CD8-positive, alpha-beta memory T cell (primary cell): Measurements from ENCODE around the gene ARMS2. TPM values are rescaled to one million over a fixed set of nuclear protein-coding genes. Genes with fewer than 3 reads are reported as not detected.

Experiments used
- CTCF ChIA-PET: fragments of 350-600 bp; sonication (Branson Sonifier 250); formaldehyde crosslinking; loops from one replicate; lab custom pipeline; 2021; ENCODE audit warnings: antibody characterized with exemption; lab: Charles Lee
- POLR2A ChIA-PET: fragments of 350-600 bp; sonication (Branson Sonifier 250); formaldehyde crosslinking; loops from one replicate; lab custom pipeline; 2021; ENCODE audit warnings: antibody characterized with exemption; lab: Charles Lee
- DNase-seq, 5 donors: peaks; one replicate each; pipeline versions ENCODE4 v3.0.0 to v3.0.0-alpha.2; 2020 to 2022; ENCODE audit warnings: mixed read lengths in 1 of 5
- H3K27ac ChIP-seq: one replicate; pipeline ENCODE4 v1.7.0; 2013; ENCODE audit warnings: low read depth, mild to moderate bottlenecking, low read length, moderate library complexity
- H3K27me3 ChIP-seq: 2 replicates; pipeline ENCODE4 v1.7.0; 2013; ENCODE audit warnings: low read length, mild to moderate bottlenecking; ENCODE audit not compliant: insufficient read depth, poor library complexity, severe bottlenecking
- H3K36me3 ChIP-seq: 2 replicates; pipeline ENCODE4 v1.7.0; 2013; ENCODE audit warnings: mild to moderate bottlenecking, low read length, moderate library complexity; ENCODE audit not compliant: insufficient read depth
- H3K4me1 ChIP-seq: 2 replicates; pipeline ENCODE4 v1.7.0; 2013; ENCODE audit warnings: mild to moderate bottlenecking, low read length, moderate library complexity; ENCODE audit not compliant: insufficient read depth
- H3K4me3 ChIP-seq: 2 replicates; pipeline ENCODE4 v1.7.0; 2013; ENCODE audit warnings: mild to moderate bottlenecking, low read length
- H3K9me3 ChIP-seq: 2 replicates; pipeline ENCODE4 v1.7.0; 2013; ENCODE audit warnings: mild to moderate bottlenecking, low read length
- H3K27ac Mint-ChIP-seq, 8 donors: one replicate each; pipeline ENCODE4 v1.8.0; 2020 to 2021; ENCODE audit warnings: mixed read lengths in 8 of 8, mild to moderate bottlenecking in 6 of 8, inconsistent platforms in 3 of 8, moderate library complexity in 3 of 8
- H3K27me3 Mint-ChIP-seq, 2 donors: one replicate each; pipeline ENCODE4 v1.8.0; 2020 to 2021; ENCODE audit warnings: mixed read lengths in 2 of 2, mild to moderate bottlenecking in 1 of 2, moderate library complexity in 1 of 2
- H3K36me3 Mint-ChIP-seq, 3 donors: one replicate each; pipeline ENCODE4 v1.8.0; 2020 to 2021; ENCODE audit warnings: mixed read lengths in 3 of 3, inconsistent platforms in 1 of 3, mild to moderate bottlenecking in 1 of 3
- H3K4me1 Mint-ChIP-seq, 3 donors: one replicate each; pipeline ENCODE4 v1.8.0; 2020 to 2021; ENCODE audit warnings: mixed read lengths in 3 of 3, inconsistent platforms in 1 of 3, mild to moderate bottlenecking in 1 of 3
- H3K4me3 Mint-ChIP-seq, 7 donors: one replicate each; pipeline ENCODE4 v1.8.0; 2020 to 2021; ENCODE audit warnings: mixed read lengths in 7 of 7, mild to moderate bottlenecking in 6 of 7, moderate library complexity in 4 of 7, inconsistent platforms in 2 of 7
- H3K9me3 Mint-ChIP-seq, 5 donors: one replicate each; pipeline ENCODE4 v1.8.0; 2020 to 2022; ENCODE audit warnings: mixed read lengths in 5 of 5, mild to moderate bottlenecking in 3 of 5, moderate library complexity in 2 of 5, inconsistent platforms in 1 of 5
- polyA plus RNA-seq: library from polyadenylated mRNA; unstranded; fragments of 300-500 nt; fragmentation: Illumina TruSeq; gene quantifications from one replicate; pipeline ENCODE4 v1.2.3, GENCODE V29; 2021
- total RNA-seq, 2 experiments: library from RNA; stranded (reverse); gene quantifications; one replicate each; pipeline ENCODE4 v1.2.3, GENCODE V29; 2021

ARMS2 gene
- total and polyA plus RNA-seq, 3 experiments from 2014 or later, result not detected

DNA sequence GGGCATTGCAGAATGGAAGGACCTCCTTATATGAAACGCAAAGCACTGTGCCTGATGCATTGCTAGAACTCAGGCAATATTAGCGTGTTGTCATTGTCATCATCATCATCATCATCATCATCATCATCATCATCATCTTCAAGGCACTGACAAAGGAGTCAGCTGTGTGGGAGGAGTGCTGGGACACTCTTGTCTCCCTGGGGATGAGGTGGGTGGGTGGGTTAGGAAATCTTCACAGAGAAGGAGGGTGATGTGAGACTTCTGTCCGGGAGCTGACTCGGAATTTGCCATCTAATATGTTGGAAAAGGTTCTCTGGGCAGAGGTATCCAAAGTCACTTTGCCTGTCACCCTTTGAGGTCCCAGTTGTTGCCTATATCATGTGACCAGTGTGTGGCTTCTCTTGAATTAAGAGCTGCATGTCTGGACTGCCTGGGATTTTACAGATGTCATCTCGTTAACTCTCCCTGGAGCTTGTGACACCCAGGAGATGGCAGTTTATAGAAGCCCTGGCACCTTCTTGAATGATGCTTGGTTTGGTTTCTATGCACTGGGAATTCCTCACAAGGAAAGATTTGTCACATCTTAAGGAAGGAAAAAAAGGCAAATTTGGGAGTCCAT is 14.0 kb downstream of the ARMS2 start:
- H3K9me3 Mint-ChIP-seq, result no peaks in the 10 kb centered on the region
- no peak overlapping the region for H3K4me3 Mint-ChIP-seq
- DNase-seq, result no peak
- Histone ChIP-seq H3K36me3 (no peaks in the 10 kb centered on the region), H3K27me3 (no peaks in the 10 kb centered on the region), H3K4me1 (no peaks in the 10 kb centered on the region), H3K9me3 (no peaks in the 10 kb centered on the region), H3K4me3 (no peak overlapping the region), H3K27ac (no peak overlapping the region)
- H3K27me3 Mint-ChIP-seq, result peaks cover 10 to 36% of the 10 kb centered on the region in 2 donors
- H3K36me3 Mint-ChIP-seq, result peaks cover 0 to 1% (median 0%) of the 10 kb centered on the region in 3 donors
- peak overlapping the region in 1 of 8 donors; percentile 55 for H3K27ac Mint-ChIP-seq
- CTCF ChIA-PET, result interaction anchor here (1.4 to 1.6 kb wide), 2 partner anchors 10 to 11 kb away, joined by 3 read pairs; no protein-coding TSS in a partner anchor
- H3K4me1 Mint-ChIP-seq, result peaks cover 0 to 4% (median 0%) of the 10 kb centered on the region in 3 donors
- POLR2A ChIA-PET, result no interaction called here

DNA sequence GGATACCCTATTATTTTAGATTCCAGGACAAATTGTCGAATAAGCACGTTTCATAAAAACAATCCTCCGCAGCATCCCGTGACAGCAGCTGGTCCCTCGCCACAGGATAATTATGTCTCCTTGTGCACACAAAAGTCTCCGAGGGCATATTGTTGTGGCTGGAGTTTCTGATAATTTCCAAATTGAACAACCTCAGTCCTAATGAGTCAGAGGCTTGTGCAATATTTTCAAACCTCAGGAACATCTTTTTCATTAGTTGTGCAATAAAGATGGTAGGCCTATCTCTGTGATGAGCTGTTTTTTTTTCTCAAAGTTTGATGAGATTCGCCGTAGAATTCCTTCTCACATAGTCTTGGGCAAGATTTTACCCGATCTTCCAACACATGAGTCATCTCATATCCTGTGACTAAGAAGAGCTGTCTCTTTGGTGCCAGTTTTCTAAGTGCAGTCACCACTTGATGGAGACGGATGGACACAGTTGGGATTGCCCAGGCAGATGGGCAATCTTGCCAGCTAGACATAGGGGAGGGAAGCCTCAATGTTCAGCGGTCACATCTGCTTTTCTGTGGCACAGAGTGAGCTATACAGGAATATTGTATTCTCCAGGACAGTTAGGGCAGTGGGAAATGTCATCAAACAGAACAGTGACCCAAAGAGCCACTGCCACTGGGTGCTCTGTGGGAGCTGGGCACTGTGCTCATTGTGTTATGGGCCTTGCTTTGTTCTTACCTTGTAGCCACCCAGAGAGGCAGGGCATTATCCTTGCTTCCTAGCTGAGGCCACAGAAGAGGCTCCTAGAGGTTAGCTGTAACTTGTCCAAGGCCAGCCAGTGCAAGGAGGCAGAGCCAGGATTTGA is 14.7 kb downstream of the ARMS2 start:
- H3K36me3 Mint-ChIP-seq, result peaks cover 0 to 1% (median 0%) of the 10 kb centered on the region in 3 donors
- no peaks in the 10 kb centered on the region for H3K9me3 Mint-ChIP-seq
- no peak overlapping the region for H3K27ac Mint-ChIP-seq
- Histone ChIP-seq H3K36me3 (no peaks in the 10 kb centered on the region), H3K27ac (no peak overlapping the region), H3K4me3 (no peak overlapping the region), H3K9me3 (no peaks in the 10 kb centered on the region), H3K27me3 (no peaks in the 10 kb centered on the region), H3K4me1 (no peaks in the 10 kb centered on the region)
- H3K4me1 Mint-ChIP-seq, result peaks cover under 1 to 5% (median 1%) of the 10 kb centered on the region in 3 donors
- ChIA-PET POLR2A (no interaction called here), CTCF (interaction anchor here (1.6 kb wide), 1 partner anchor 9 kb away, joined by 3 read pairs; no protein-coding TSS in a partner anchor)
- DNase-seq, result no peak
- H3K4me3 Mint-ChIP-seq, result no peak overlapping the region
- H3K27me3 Mint-ChIP-seq, result peaks cover 10 to 31% of the 10 kb centered on the region in 2 donors

DNA sequence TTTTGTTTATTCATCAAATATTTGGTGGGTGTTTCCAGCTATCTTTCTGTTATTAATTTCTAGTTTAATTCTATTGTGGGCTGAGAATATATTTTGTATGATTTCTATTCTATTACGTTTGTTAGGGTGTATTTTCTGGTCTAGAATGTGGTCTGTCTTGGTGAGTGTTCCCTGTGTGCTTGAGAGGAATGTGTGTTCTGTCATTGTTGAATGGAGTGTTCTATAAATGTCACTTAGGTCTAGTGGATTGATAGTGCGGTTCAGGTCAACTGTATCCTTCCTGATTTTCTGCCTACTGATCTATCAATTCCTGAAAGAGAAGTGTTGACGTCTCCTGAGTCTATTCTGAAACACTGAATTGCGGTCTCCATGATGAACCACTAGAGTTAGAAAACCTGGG is 15.4 kb downstream of the ARMS2 start:
- no peaks in the 10 kb centered on the region for H3K4me1 ChIP-seq
- ChIA-PET POLR2A (no interaction called here), CTCF (interaction anchor here (1.6 kb wide), 1 partner anchor 8 kb away, joined by 3 read pairs; no protein-coding TSS in a partner anchor)
- H3K27me3 ChIP-seq, result no peaks in the 10 kb centered on the region
- H3K4me3 ChIP-seq, result no peak overlapping the region
- H3K4me1 Mint-ChIP-seq, result peaks cover 5 to 12% (median 6%) of the 10 kb centered on the region in 3 donors
- H3K27ac ChIP-seq, result no peak overlapping the region
- no peak overlapping the region for H3K4me3 Mint-ChIP-seq
- DNase-seq, result no peak
- H3K36me3 Mint-ChIP-seq, result peaks cover 0 to 1% (median 0%) of the 10 kb centered on the region in 3 donors
- no peaks in the 10 kb centered on the region for H3K9me3 ChIP-seq
- no peaks in the 10 kb centered on the region for H3K9me3 Mint-ChIP-seq
- H3K36me3 ChIP-seq, result no peaks in the 10 kb centered on the region
- H3K27me3 Mint-ChIP-seq, result peaks cover 10 to 37% of the 10 kb centered on the region in 2 donors
- H3K27ac Mint-ChIP-seq, result peak overlapping the region in 1 of 8 donors; percentile 1

DNA sequence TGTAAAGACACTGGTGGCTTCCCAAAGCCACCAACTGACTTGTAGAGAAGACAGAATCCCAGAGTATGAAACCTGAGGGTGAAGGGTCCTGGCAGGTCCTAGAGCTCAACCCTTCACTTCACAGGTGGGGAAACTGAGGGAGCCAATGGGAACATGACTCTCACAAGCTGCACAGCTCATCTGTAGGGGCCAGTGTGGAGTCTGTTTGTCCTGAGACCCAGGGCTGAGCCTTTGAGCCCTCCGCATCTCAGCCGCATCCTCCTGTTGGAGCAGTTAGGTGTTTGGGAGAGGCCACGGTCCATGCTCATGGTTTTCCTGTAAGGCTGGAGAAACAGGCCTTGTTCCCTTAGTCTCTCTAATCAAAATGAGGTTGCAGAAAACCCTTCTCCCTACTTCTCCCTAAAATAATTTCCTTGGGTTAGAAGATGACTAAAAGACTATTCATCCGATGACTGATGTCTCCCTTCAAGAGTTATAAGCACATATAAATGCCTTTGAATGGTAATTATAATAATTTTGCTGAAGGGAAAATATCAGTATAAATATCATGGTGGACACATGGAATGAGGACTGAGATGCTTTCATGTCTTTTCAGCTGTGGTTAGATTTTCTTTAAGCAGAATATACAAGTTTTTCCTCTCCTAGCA is 17.2 kb downstream of the ARMS2 start:
- no peak for DNase-seq
- peaks cover 11 to 41% of the 10 kb centered on the region in 2 donors for H3K27me3 Mint-ChIP-seq
- H3K27ac Mint-ChIP-seq, result no peak overlapping the region
- H3K27me3 ChIP-seq, result no peaks in the 10 kb centered on the region
- no peaks in the 10 kb centered on the region for H3K4me1 ChIP-seq
- peaks cover 4 to 12% (median 5%) of the 10 kb centered on the region in 3 donors for H3K4me1 Mint-ChIP-seq
- ChIA-PET CTCF (no interaction called here), POLR2A (no interaction called here)
- peaks cover 0 to 1% (median 0%) of the 10 kb centered on the region in 3 donors for H3K36me3 Mint-ChIP-seq
- H3K36me3 ChIP-seq, result no peaks in the 10 kb centered on the region
- H3K27ac ChIP-seq, result no peak overlapping the region
- no peak overlapping the region for H3K4me3 Mint-ChIP-seq
- H3K9me3 ChIP-seq, result no peaks in the 10 kb centered on the region
- no peak overlapping the region for H3K4me3 ChIP-seq
- no peaks in the 10 kb centered on the region for H3K9me3 Mint-ChIP-seq

DNA sequence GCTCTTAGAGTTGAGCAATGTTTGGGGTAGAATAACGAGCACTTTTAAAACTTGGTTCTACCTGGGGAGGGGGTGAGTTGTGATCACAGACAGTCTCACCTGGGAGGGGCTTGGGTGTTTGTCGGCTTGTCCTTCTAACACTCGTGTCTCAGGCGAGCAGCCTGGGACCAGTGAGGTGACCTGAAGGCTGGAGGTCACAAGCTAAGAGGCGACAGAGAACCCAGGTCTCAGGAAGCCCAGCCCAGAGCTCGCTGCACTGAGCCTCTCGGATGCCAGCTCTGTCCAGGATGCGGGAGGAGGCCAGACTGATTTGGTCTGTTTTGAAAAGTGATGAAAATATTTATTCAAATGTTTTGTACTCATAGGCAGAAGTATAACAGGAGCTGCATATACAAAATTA is 18.7 kb downstream of the ARMS2 start:
- H3K4me1 ChIP-seq, result no peaks in the 10 kb centered on the region
- no peaks in the 10 kb centered on the region for H3K9me3 ChIP-seq
- H3K27me3 ChIP-seq, result no peaks in the 10 kb centered on the region
- H3K36me3 Mint-ChIP-seq, result peaks cover 0 to 1% (median 0%) of the 10 kb centered on the region in 3 donors
- H3K27ac ChIP-seq, result no peak overlapping the region
- no peak for DNase-seq
- H3K36me3 ChIP-seq, result no peaks in the 10 kb centered on the region
- no peak overlapping the region for H3K4me3 Mint-ChIP-seq
- H3K27me3 Mint-ChIP-seq, result peaks cover 11 to 41% of the 10 kb centered on the region in 2 donors
- H3K9me3 Mint-ChIP-seq, result no peaks in the 10 kb centered on the region
- ChIA-PET CTCF (interaction anchor here (0.6 to 1.2 kb wide), 2 partner anchors 92 to 174 kb away, joined by 3 read pairs; no protein-coding TSS in a partner anchor), POLR2A (no interaction called here)
- H3K4me1 Mint-ChIP-seq, result peaks cover 4 to 12% (median 5%) of the 10 kb centered on the region in 3 donors
- no peak overlapping the region for H3K4me3 ChIP-seq
- no peak overlapping the region for H3K27ac Mint-ChIP-seq

DNA sequence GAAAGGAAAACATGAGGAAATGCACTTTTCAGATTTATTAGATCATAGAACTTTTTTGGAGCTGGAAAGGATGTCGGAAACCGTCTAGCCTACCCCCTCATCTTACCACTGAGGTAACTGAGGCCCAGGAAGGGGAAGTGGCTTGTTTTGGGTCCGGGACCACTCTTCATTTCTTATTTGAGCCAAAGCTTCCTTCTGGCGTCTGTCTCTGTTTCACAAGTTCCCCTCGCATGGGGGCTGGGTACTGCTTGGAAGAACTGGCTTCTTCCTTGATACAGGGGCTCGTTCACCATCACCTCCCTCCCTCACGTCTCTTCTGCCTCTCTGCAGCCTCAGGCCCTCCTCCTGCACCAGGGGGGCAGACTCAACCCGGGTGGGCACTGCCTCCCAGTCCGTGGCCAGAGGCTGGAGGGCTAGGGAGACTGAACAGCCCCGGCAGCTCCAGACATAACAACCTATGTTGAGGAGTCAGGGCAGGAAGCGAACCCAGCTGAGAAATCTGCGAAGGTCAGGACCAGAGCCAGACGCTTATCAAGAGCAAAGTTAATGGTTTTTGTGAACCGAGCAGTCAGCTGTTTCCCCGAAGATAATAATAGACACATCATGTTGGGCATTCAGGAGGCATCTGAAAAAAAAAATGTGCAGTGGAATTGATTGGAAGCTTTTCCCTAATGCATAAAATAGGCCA is 19.8 kb downstream of the ARMS2 start:
- Mint-ChIP-seq H3K27ac (no peak overlapping the region), H3K36me3 (peaks cover 0 to 1% (median 0%) of the 10 kb centered on the region in 3 donors), H3K4me3 (peak overlapping the region in 1 of 7 donors; percentile 68), H3K27me3 (peaks cover 11 to 35% of the 10 kb centered on the region in 2 donors), H3K9me3 (no peaks in the 10 kb centered on the region), H3K4me1 (peaks cover 4 to 12% (median 5%) of the 10 kb centered on the region in 3 donors)
- Histone ChIP-seq H3K4me1 (no peaks in the 10 kb centered on the region), H3K36me3 (no peaks in the 10 kb centered on the region), H3K27me3 (no peaks in the 10 kb centered on the region), H3K27ac (no peak overlapping the region), H3K4me3 (no peak overlapping the region), H3K9me3 (no peaks in the 10 kb centered on the region)
- no peak for DNase-seq
- CTCF ChIA-PET, result no interaction called here
- POLR2A ChIA-PET, result no interaction called here

DNA sequence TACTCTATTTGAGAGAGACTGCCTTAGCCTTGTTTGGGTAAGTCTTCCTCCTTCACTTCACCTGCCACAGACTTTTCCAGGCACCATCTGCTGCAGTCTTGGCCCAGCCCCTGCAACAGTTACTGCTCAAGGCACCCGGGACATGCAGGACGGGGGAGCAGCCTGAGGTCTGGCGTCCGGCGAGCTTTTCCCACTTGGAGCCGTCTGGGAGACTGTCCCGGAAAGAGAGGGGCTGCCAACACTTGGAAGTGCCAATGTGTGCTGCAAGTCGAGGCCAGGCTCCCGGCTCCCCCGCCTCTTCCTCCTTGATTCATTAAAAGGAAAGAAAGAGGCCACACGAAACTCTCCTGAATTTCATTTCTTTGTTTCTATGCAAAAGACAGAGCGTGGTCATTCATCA is 20.6 kb downstream of the ARMS2 start:
- no peaks in the 10 kb centered on the region for H3K36me3 ChIP-seq
- peaks cover 4 to 12% (median 5%) of the 10 kb centered on the region in 3 donors for H3K4me1 Mint-ChIP-seq
- H3K9me3 ChIP-seq, result no peaks in the 10 kb centered on the region
- no peak overlapping the region for H3K27ac ChIP-seq
- no peak overlapping the region for H3K27ac Mint-ChIP-seq
- H3K4me3 Mint-ChIP-seq, result no peak overlapping the region
- H3K4me1 ChIP-seq, result no peaks in the 10 kb centered on the region
- no peak for DNase-seq
- H3K27me3 Mint-ChIP-seq, result peaks cover 10 to 42% of the 10 kb centered on the region in 2 donors
- no peaks in the 10 kb centered on the region for H3K27me3 ChIP-seq
- H3K4me3 ChIP-seq, result no peak overlapping the region
- no peaks in the 10 kb centered on the region for H3K9me3 Mint-ChIP-seq
- ChIA-PET POLR2A (no interaction called here), CTCF (no interaction called here)
- peaks cover 0 to 1% (median 0%) of the 10 kb centered on the region in 3 donors for H3K36me3 Mint-ChIP-seq
